GM21360 (cell line): ENCODE data around the gene TOLLIP.

ENCODE experiments used
- ATAC-seq: cut with Tn5 transposase; IDR thresholded peaks from one replicate; pipeline ENCODE4 v1.9.1; 2021; ENCODE audit warnings: mild to moderate bottlenecking, moderate library complexity; ENCODE audit not compliant: unreplicated experiment

TOLLIP gene

DNA sequence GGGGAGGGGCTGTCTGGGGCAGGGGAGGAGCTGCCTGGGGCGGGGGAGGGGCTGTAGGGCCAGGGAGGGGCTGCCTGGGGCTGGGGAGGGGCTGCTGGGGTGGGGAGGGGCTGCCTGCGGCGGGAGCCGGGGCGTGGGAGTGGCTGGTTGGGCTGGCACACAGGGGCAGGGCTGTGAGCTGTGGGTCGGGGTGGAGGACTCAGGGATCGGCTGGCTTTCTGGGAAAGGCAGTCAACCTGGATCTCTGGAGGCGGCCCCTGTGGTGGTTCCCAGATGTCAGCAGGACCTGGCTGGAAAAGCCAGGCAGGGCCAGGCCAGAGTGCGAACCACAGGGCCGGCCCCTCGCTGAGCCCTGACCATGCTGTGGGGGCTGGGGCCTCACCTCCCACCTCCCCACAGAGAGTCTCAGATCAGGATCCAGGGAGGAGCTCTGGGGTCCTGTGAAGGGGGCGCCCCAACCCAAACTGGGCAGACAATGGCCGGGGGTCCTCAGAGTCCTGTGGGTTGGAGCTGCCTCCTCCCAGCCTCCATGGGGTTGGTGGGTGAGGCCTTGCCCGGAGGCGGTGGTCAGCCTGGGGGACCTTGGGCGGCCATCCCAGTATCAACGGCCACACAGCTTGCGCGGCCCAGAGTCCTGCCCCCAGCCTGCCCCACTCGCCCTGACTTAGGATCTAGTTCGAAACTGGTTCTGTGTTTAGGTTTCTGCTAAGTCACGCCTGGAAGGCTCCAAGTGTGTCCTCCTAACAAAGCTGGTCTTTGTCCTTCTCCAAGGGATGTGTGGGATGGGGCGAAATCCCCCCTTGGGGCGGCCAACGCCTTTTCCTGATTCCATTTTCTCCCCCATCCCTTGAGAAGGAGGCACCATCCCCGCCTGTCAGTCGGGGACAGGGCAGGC lies 84.7 kb downstream of the TOLLIP start:
- ATAC-seq = no peak
